GM21390 (cell line): ENCODE measurements around the gene ZNF669.

ENCODE experiments used
- ATAC-seq: cut with Tn5 transposase; IDR thresholded peaks from one replicate; pipeline ENCODE4 v1.9.1; 2021; ENCODE audit not compliant: unreplicated experiment

Gene ZNF669

GRCh38 chr1:247111700-247112478 is 7.7 kb upstream of the ZNF669 start:
- no peak for ATAC-seq

DNA sequence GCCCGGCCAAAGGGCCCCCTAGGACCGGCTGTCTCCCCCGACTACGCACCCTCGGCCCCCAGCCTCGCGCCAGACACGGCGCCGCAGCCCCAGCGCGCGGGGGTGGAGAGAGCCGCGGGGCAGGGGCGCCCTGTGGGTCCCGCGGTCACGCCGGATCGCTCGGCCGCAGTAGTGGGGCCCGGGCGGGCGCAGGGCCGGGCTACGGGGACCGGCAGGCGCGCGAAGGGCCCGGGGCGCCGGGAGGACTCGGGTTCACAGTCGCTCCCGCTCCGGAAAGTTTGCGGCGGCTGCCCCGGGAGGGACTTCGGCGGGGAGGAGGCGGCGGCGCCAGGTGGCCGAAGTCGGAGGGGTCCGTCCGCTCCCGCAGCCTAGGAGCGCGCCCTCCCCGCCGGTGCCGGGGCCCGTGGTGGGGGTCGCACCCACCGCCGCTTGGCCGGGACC is 7.1 kb upstream of the ZNF669 start:
- no peak for ATAC-seq

- no peak for ATAC-seq
Measured at GRCh38 chr1:247110627-247111258, 6.6 kb upstream of the ZNF669 start.

GRCh38 chr1:247107694-247108093 is 3.5 kb upstream of the ZNF669 start:
- ATAC-seq: no peak

DNA sequence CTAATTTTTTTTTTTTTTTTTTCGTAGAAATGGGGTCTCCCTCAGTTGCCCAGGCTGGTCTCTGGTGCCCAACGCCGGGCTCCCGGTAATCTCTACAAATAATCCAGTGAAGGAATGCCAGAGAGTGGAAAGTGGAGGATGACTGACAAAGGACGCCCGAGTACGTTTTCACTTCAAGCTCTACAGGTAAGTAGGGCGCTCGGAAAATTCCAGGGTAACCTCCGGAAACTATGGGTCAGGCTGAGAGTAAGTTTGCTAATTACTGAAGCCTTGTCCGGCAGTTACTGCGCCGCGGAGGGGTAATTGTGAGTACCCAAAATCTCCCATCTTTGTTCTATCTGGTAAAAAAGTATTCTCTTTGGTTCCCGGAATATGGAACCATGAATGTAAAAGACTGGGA is 1.8 kb upstream of the ZNF669 start:
- no peak for ATAC-seq

DNA sequence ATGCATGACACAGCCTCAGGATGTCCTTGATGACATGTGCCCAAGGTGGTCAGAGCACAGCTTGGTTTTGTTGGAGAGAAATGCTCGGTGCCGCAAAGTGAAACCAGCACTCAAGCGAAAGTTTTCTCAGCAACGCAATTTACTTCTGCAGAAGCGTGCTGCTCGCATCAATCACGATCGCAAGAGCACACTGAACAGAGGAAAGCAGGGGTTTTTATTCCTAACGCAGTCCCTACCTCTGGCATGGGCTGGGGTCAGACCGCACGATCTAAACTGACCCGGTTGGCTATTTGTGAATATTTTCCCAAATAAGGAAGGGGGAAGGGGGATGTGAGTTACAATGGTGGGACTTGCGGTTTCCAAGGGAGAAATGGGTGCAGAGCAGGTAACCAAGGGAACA is 809 bp upstream of the ZNF669 start:
- no peak for ATAC-seq

GRCh38 chr1:247102381-247102780 is 1.8 kb downstream of the ZNF669 start:
- ATAC-seq: no peak

DNA sequence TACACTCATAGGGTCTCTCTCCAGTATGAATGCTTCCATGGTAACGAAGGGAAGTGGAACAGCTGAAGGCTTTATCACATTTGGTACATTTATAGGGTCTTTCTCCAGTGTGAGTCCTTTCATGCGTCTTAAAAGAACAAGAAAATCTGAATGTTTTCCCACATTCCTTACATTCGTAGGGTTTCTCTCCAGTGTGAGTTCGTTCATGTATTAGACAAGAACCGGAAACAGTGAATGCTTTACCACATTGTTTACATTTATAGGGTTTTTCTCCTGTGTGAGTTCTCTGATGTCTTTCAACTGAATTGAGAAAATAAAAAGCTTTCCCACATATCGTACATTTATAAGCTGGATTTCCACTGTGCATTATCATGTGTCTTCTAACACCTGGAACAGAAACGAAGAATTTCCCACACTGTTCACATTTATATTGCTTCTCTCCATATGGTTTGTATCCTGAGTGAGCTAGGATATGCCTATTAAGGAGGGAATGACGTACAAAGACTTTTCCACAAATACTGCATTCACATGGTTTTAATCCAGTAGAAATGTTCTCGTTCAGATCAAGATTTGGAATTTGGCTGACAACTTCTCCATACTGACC is 3.4 kb downstream of the ZNF669 start:
- no peak for ATAC-seq

DNA sequence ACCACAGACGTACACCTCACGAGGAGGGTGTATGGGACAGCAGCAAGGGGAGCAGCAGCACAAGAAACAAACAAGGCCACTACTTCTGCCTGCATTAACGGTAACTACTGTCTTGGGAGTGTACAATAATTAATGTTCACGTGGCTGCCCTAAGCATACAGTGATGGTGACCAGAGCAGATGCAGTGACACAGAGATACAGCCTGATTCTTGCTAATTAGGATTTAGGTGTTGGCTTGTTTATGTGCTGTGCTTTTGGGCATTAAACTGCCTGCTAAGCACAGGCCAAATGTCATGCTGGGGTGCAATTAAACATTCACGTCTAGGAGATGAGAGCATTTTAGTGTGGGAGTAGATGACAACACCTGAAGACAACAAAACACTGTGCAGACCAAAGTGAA is 7.2 kb downstream of the ZNF669 start:
- no peak for ATAC-seq

DNA sequence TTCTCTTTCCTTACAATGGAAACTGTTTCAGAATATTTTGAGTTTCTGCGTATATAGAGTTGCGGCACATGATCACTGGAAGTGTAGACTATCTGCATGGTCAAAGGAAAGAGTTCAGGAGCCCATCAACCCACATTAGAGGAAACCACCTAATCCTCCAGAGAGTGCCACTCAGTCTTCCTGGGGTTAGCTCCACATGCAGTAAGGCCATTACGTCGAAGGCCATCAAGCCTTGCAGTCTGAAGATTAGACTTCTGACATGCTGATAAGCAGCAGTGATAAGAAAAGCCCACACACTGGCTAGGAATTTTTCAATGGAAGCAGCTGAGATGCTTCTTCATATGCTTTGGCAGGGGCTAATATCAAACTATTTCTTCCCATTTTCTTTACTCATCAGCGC is 7.6 kb downstream of the ZNF669 start:
- ATAC-seq: no peak

- ATAC-seq: no peak
Measured at GRCh38 chr1:247096112-247096511, 8.0 kb downstream of the ZNF669 start.

DNA sequence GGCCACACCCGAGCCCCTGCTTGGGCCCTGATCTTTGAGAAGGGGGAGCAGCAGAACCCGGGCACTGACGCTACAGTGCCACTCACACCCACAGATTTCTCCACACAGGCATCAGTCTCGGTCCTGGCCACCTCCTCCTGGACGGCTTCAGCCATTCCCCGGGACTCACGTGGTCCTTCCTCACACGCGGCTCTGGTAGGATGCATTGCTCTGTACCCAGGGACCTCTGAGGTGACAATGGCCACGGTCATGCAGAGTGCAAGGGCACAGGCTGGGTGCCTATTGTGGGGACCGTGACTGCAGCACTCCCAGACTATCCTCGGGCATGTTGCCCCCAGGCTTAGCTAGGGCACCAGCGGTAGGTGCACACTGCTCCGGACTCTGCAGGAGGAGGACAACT is 13.7 kb downstream of the ZNF669 start:
- ATAC-seq: no peak

DNA sequence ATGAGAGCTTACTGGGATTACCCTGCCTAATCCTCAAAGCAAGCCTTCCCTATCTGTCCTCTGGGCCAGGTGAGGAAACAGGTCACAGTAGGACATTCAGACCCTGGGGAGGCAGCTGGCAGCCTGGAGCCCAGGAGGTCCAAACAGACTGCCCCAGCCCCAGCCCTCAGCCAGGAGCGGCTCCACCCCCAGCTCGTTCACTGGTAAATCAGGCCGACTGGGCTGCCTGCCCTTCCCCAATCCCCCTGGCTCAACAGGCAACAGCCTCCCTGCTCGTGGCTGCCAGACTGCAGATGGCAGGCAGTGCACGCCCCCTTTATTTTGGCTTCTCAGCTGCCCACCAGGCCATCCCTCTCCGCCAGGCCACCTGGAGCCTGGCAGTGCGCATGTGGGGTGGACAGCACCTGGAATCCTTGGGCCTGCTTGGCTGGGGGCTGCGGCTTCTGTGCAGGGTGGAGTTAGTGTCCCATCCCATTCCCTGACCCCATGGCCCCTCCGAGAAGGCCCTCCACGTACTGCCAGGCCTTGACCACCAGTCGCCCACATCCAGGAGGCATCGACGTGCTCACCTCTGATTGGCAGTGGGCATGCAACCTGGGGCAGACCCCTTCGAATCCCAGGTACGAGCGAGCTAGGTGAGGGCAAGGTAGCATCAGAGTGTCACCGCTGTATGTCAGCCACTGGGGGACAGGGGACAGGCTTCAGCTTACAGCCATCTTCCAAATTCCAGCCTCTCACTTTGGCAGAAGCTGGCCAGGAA is 14.4 kb downstream of the ZNF669 start:
- no peak for ATAC-seq

DNA sequence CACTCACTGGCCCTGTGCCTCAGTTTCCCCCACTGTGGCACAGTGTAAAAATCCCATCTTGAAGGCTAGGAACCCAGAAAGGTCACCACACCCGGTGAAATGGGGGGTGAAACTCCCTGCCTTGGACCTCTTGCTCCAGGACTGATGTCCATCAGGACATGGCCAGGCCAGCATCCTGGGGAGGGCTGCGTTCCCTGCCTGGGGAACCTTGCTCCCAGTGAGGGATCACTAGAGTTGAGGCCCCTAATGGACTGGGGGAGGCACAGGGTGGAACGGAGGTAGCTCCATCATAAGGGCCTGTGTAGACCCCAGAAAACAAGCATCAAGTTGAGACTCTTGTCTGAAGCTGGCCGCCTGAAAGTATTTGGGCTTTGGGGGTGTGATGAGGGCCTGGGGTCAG is 15.2 kb downstream of the ZNF669 start:
- no peak for ATAC-seq

GRCh38 chr1:247087256-247087655 is 16.9 kb downstream of the ZNF669 start:
- ATAC-seq: no peak

- no peak for ATAC-seq
Measured at GRCh38 chr1:247085310-247085709, 18.8 kb downstream of the ZNF669 start.

DNA sequence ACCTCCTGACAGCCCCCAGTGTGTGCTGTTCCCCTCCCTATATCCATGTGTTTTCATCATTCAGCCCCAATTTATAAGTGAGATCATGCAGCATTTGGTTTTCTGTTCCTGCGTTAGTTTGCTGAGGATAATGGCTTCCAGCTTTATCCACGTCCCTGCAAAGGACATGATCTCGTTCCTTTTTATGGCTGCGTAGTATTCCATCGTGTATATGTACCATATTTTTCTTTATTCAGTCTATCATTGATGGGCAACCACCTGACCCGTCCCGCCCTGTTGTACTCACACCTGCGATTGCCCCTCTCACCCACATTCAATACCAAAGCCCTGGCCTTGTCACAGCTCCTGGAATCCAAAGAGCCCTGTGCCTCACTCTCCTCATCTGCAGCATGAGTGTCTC is 19.4 kb downstream of the ZNF669 start:
- no peak for ATAC-seq

DNA sequence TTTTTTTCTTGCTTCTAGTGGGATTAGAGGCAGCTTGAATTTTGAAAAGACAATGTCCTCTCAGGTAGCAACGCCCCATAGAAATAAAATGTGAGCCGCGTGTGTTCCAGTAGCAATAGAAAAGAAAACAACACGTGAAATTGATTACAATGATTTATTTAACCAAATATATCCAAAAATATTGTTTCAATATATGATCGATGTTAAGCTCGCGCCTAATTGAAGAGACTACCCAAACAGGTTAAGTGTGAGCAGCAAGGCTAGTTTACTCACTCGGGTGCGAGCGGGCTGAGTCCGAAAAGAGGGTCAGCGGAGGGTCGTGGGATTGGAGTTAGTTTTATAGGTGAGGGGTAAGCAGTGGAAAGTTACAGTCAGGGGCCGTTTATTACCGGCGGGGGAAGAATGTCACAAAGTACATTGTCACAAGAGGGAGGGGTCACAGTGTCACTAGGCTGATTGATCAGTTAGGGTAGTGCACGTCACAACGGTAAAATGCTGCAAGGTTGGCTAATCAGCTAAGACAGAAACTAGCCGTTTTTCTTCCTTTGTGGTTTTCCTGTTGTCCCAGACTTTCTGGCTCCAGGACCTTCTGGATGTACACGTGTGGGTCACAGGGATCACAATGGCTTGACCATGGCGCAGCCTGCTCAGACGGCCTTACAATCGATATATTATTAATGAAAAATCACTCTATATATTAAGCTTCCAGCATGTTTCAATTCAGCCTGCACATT is 24.8 kb downstream of the ZNF669 start:
- ATAC-seq: no peak

GRCh38 chr1:247078258-247079140 is 25.7 kb downstream of the ZNF669 start, which contains the start of gene ZNF670:
Gene ZNF670, minus strand, starts transcription at chr1:247078811. Its CDS starts 215 bp downstream, at chr1:247078596.
- peak; percentile 99 for ATAC-seq

DNA sequence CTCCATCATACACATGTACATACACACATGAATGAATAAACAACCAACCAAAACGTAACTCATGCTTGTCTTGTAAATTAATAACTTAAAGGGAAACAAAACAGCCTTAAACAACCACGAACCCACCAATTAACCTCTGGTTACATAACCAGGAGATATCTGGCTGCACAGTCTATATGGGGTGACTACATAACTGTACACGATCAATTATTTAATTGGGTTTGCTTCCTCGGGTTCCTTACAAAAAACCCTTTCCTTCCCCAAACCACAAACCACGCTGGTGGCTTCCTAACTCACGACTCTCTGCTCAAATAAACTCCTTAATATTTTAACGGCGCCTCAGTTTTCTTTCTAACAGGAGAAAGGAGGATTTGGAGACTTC is 26.3 kb downstream of the ZNF669 start:
- ATAC-seq: no peak
